Parathyroid adenoma (tissue), 2 donors: ENCODE results near the gene ATP2B2.

Experiments used
- H2AFZ ChIP-seq: fragments of 300-600 bp; sonication (generic); one replicate; pipeline ENCODE4 v1.7.0; 2017; ENCODE audit warnings: antibody characterized with exemption, mild to moderate bottlenecking
- H3K27ac ChIP-seq: fragments of 300-600 bp; sonication (generic); one replicate; pipeline ENCODE4 v1.7.0; 2017
- H3K27me3 ChIP-seq: fragments of 300-600 bp; sonication (generic); one replicate; pipeline ENCODE4 v1.7.0; 2017; ENCODE audit warnings: low read length; ENCODE audit not compliant: control insufficient read depth, insufficient read depth
- H3K36me3 ChIP-seq: fragments of 300-600 bp; sonication (generic); one replicate; pipeline ENCODE4 v1.7.0; 2017; ENCODE audit warnings: low read length; ENCODE audit not compliant: control insufficient read depth, insufficient read depth
- H3K4me1 ChIP-seq: fragments of 300-600 bp; sonication (generic); one replicate; pipeline ENCODE4 v1.7.0; 2017; ENCODE audit warnings: control low read depth
- H3K4me2 ChIP-seq: fragments of 300-600 bp; sonication (generic); one replicate; pipeline ENCODE4 v1.7.0; 2017; ENCODE audit warnings: low read length
- H3K4me3 ChIP-seq: fragments of 300-600 bp; sonication (generic); one replicate; pipeline ENCODE4 v1.7.0; 2017; ENCODE audit warnings: low read depth, low read length
- H3K79me2 ChIP-seq: fragments of 300-600 bp; sonication (generic); one replicate; pipeline ENCODE4 v1.7.0; 2017; ENCODE audit warnings: control low read depth
- H3K9ac ChIP-seq: fragments of 300-600 bp; sonication (generic); one replicate; pipeline ENCODE4 v1.7.0; 2017; ENCODE audit warnings: mild to moderate bottlenecking
- H3K9me3 ChIP-seq: fragments of 300-600 bp; sonication (generic); one replicate; pipeline ENCODE4 v1.7.0; 2017; ENCODE audit warnings: low read length; ENCODE audit not compliant: control insufficient read depth
- TF ChIP-seq, protein P1 (sequence below): fragments of 300-600 bp; sonication (generic); IDR thresholded peaks from one replicate; pipeline ENCODE4 v1.7.0; 2017; ENCODE audit warnings: antibody characterized with exemption, mild to moderate bottlenecking
- donor health status: primary hyperparathyroidism.

ATP2B2 gene

DNA sequence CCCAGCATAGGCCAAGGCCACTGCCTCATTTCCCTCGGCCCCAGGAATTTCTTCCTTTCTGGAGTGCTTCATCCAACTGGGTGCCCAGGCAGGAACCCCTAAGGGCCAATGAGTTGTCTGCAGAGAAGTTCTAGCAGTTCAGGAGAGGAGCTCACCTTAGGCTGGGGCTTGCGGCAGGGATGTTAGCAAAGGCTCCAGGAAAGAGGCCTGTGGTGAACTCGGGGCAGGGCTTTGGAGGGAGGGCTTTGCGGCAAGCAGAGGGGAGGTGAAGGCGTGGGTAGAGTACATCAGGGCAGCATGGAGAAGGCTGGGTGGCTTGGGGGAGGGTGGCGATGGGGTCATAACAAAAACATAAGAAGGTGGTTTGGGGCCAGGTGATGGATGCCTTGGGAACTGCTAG lies 213.7 kb downstream of the ATP2B2 start:
- H2AFZ ChIP-seq: no peak overlapping the region
- no peak overlapping the region for H3K9ac ChIP-seq
- no peaks in the 10 kb centered on the region for H3K79me2 ChIP-seq
- no peak overlapping the region for H3K4me3 ChIP-seq
- no peaks in the 10 kb centered on the region for H3K27me3 ChIP-seq
- H3K4me1 ChIP-seq: no peaks in the 10 kb centered on the region
- no peak overlapping the region for H3K4me2 ChIP-seq
- H3K27ac ChIP-seq: no peak overlapping the region
- H3K36me3 ChIP-seq: no peaks in the 10 kb centered on the region
- no peaks in the 10 kb centered on the region for H3K9me3 ChIP-seq
- TF ChIP-seq, protein P1, sequence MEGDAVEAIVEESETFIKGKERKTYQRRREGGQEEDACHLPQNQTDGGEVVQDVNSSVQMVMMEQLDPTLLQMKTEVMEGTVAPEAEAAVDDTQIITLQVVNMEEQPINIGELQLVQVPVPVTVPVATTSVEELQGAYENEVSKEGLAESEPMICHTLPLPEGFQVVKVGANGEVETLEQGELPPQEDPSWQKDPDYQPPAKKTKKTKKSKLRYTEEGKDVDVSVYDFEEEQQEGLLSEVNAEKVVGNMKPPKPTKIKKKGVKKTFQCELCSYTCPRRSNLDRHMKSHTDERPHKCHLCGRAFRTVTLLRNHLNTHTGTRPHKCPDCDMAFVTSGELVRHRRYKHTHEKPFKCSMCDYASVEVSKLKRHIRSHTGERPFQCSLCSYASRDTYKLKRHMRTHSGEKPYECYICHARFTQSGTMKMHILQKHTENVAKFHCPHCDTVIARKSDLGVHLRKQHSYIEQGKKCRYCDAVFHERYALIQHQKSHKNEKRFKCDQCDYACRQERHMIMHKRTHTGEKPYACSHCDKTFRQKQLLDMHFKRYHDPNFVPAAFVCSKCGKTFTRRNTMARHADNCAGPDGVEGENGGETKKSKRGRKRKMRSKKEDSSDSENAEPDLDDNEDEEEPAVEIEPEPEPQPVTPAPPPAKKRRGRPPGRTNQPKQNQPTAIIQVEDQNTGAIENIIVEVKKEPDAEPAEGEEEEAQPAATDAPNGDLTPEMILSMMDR: no peak

DNA sequence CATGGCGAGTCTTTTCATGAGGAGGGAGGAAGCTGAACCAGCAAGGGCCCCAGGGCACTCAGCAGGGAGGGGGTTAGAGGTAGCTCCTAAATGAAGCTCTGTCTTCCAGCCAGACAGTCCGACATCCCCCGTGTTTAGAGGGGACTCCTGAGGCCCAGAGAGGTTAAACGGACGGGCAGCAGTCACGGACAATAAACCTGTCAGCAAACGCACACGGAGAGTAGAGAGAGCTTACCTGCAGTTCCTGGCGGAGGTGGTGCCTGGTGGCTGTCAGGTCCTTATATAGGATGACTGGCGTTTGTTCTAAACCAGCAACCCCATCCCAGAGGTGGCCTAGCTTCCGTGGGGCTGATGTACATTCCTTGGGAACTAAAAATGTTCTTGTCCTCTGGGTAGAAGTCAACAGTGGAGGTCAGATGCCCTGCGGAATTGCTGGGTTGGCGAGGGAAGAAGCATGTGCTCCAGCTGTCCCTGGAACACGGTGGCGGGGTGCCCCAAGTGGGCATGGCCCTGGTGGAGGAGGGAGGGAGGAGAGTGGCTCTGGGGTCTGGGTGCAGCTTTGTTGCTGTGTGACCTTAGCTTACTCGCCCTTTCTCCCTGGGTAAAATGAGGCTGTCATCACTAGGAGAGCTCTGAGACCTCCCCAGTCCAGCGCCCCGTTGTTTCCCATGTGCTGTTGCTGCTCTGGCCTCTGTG lies 214.8 kb downstream of the ATP2B2 start:
- H3K4me1 ChIP-seq: no peaks in the 10 kb centered on the region
- no peak overlapping the region for H3K4me2 ChIP-seq
- TF ChIP-seq, protein P1: no peak
- no peaks in the 10 kb centered on the region for H3K36me3 ChIP-seq
- H3K27ac ChIP-seq: no peak overlapping the region
- no peaks in the 10 kb centered on the region for H3K27me3 ChIP-seq
- H3K4me3 ChIP-seq: no peak overlapping the region
- no peak overlapping the region for H2AFZ ChIP-seq
- no peaks in the 10 kb centered on the region for H3K9me3 ChIP-seq
- no peak overlapping the region for H3K9ac ChIP-seq
- no peaks in the 10 kb centered on the region for H3K79me2 ChIP-seq

DNA sequence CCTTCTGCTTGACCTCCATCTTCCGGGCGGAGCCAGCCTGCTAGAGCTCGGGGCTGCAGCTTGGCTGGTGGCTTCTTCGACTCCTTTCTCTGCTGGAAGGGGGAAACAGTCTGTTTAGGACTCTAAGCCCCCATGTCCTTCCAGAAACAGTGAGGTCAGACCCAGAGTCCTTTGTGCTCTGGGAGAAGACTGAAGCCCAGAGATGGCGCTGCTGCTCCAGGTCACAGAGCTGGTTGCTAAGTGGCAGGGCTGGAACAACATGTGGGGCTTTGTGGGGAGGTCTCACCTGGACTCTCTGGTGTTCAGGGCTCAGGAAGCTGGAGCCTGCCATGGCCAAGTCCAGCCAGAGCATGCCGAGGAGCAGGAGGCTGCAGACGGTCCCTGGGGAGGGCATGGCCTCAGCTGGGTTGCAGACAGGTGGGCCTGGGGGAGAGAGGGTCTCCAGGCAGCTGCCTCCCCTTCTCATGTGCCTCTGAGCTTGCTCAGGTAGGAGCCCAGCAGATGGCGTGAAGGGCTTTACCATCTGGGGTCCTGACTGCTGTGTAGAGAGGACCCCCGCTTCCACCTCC lies 215.5 kb downstream of the ATP2B2 start:
- no peaks in the 10 kb centered on the region for H3K9me3 ChIP-seq
- no peak overlapping the region for H2AFZ ChIP-seq
- H3K4me3 ChIP-seq: no peak overlapping the region
- H3K9ac ChIP-seq: no peak overlapping the region
- no peak overlapping the region for H3K4me2 ChIP-seq
- no peaks in the 10 kb centered on the region for H3K27me3 ChIP-seq
- no peak overlapping the region for H3K27ac ChIP-seq
- H3K4me1 ChIP-seq: no peaks in the 10 kb centered on the region
- H3K79me2 ChIP-seq: no peaks in the 10 kb centered on the region
- TF ChIP-seq, protein P1: no peak
- no peaks in the 10 kb centered on the region for H3K36me3 ChIP-seq

DNA sequence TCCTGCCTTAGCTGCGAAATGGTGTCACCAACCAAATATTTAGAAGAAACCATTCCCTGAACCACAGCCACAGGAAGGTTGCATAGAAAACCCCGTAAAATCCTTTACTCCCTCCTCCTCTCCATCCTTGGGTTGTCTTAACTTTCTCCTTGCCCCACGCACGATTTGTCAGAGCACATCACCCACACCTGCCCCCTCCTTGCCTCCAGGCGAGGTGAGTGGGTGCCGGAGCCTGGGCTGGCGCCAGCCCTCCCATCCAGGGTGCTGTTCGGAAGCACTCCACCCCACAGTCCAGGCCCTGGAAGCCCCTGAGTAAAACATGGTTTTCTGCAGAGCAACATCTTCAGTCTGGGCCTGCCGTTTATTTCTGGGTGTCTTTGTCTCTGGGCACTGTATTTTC lies 216.3 kb downstream of the ATP2B2 start:
- Histone ChIP-seq H3K27ac (no peak overlapping the region), H3K9me3 (no peaks in the 10 kb centered on the region), H3K79me2 (no peaks in the 10 kb centered on the region), H3K36me3 (no peaks in the 10 kb centered on the region), H3K4me1 (no peaks in the 10 kb centered on the region), H3K4me2 (no peak overlapping the region), H3K4me3 (no peak overlapping the region), H2AFZ (no peak overlapping the region), H3K9ac (no peak overlapping the region), H3K27me3 (no peaks in the 10 kb centered on the region)
- TF ChIP-seq, protein P1: no peak

DNA sequence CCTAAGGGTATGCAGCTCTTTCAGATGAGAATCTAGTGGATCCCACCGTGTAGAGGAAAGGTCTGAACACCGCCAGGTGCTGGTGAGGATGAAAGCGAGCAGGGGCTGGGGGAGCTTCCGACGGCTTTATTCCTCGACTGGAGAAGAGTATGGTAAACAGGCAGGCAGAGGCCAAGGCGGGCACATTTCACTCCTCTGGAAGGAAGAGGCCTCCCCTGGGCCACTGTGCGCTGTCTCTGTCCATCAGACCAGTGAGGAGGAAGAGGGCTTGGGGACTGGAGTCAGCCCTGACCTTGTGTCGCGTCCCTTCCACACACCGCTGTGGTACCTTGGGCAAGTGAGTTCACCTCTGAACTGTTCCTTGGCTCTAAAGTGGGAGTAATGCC lies 216.8 kb downstream of the ATP2B2 start:
- Histone ChIP-seq H3K27me3 (no peaks in the 10 kb centered on the region), H3K36me3 (no peaks in the 10 kb centered on the region), H3K4me2 (no peak overlapping the region), H3K27ac (no peak overlapping the region), H3K9ac (no peak overlapping the region), H2AFZ (no peak overlapping the region), H3K79me2 (no peaks in the 10 kb centered on the region), H3K4me3 (no peak overlapping the region), H3K4me1 (no peaks in the 10 kb centered on the region), H3K9me3 (no peaks in the 10 kb centered on the region)
- TF ChIP-seq, protein P1: no peak
